GM12873 (cell line): ENCODE data around the gene ITGA11.
A peak's percentile ranks its signal among the peaks of the same experiment; 100 is the strongest.

Experiments
- CTCF ChIP-seq: IDR thresholded peaks from 2 replicates; pipeline ENCODE4 v1.5.1; 2012; ENCODE audit warnings: low read depth, mild to moderate bottlenecking, moderate library complexity, low read length, control low read depth; ENCODE audit not compliant: insufficient read depth; ENCODE audit errors: missing control alignments

Gene ITGA11

DNA sequence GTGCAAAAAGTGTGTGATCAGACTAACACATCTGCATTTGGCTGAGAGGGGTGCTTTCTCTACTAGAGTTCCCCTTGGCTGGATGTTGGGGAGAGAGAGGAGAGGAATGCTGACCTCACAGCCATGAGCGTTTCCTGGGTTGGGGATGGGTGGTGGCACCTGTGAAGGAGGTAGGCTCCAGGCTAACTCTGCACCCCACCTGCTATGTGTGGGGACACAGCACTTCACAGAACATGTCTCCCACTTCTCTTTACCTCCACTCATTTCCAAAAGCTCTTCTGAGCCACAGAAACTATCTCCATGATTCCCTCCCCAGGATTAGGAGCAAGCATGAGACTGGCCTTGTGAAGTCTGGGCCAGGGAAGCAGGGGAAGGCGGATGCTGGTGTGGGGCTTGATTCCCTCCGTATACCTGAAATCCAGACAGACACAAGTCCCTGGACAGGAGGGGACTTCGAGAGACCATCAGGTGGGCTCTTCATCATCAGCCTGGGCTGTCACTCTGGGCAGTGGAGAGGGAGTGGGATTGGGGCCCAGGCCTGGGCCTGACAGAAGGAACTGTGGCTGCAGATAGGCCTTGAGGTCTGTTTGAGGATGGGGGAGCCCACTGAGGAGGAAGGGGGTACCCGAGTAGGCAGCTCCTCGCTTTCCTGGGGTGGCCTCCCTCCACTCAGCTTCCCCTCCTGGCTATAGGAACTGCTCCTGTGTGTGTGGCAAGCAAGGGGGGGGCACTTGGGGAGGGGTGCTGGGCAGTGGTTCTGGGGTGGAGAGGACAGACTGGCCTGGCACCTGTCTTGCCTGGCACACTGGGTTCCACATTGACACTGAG lies 113.7 kb downstream of the ITGA11 start:
- TF ChIP-seq CTCF = no peak

DNA sequence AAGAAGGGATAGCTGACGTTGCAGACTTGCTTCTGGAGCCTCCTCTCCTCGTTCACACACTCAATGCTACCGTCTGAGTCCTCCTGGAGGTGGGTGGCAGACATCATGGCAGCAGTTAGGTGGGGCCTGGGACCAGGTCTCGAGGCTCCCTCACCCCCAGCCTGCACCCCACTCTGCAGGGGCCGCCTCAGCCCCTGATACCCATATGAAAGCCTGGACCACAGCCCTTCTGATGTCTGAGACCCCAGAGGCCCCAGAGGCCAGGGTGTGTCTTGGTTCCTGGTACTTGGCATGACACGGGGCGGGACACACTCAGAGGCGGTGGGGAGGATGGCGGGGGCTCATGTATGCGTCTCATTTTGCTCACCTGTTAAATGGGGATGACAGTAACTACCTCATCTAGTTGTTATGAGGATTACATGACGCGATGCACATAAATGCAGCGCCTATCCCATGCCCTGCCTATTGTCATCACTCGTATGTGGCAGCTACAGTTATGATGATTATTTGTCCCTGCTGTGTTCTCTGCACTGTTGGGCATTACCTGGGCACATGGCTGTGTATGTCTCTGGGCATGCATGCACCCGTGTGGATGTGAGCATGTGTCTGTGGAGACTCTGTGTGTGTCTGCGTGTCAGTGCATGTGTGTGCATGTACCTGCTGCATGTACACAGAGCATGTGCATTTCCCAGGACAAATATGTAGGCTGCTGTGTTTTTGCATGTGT lies 114.5 kb downstream of the ITGA11 start:
- no peak for TF ChIP-seq CTCF

- peak; percentile 52 for TF ChIP-seq CTCF
These were observed 115.7 kb downstream of the ITGA11 start for GRCh38 chr15:68316061-68316804.

DNA sequence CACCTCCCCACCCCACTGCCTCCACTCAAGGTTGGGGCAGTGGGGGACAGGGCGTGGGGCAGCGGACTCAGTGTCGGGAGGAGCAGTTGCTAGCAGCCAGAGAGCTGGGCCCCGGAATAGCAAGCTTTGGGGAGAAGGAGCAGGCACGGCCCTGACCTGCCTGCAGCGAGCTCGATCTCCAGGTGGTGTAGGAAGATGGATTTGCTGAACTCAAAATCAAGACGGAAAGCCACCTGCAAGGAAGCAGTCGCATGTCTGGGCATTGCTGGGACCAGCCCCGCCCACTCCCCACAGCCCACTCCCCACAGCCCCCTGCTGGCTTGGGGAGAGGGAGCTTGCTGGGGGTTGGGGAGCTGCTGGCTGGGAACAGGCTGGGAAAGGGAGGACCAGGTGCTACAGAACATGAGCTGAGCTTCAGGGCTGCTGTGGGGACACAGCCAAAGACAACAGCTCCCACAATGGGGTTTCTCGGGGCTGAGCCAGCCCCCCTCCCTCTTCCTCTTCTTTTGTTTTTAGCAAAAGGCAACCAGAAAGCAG lies 116.4 kb downstream of the ITGA11 start:
- no peak for TF ChIP-seq CTCF

- no peak for TF ChIP-seq CTCF
These were observed 116.9 kb downstream of the ITGA11 start for GRCh38 chr15:68315035-68315434.

- no peak for TF ChIP-seq CTCF
These were observed 117.4 kb downstream of the ITGA11 start for GRCh38 chr15:68314563-68314962.
